Small intestine (tissue), 7 donors: ENCODE measurements around the gene SSC5D. TPM values are rescaled to one million over a fixed set of nuclear protein-coding genes. Genes with fewer than 3 reads are reported as not detected.

Experiments
- DNase-seq, 2 donors: peaks; one replicate each; pipeline versions ENCODE4 v3.0.0 to v3.0.0-alpha.2; 2013
- FAIRE-seq: peaks from 2 replicates; lab custom pipeline; 2012; peaks lifted over from hg19 to GRCh38; lab: Jason Lieb, UNC
- H3K27ac ChIP-seq, 3 donors: one replicate each; pipeline ENCODE4 v1.5.1; 2013; ENCODE audit warnings: low read length in 2 of 3, mild to moderate bottlenecking in 2 of 3, control low read depth in 1 of 3, inconsistent platforms in 1 of 3, low read depth in 1 of 3, moderate library complexity in 1 of 3
- H3K27me3 ChIP-seq, 3 donors: one replicate each; pipeline ENCODE4 v1.6.1; 2013; ENCODE audit warnings: low read length in 3 of 3, inconsistent platforms in 1 of 3; ENCODE audit not compliant: control insufficient read depth in 3 of 3, insufficient read depth in 3 of 3
- H3K36me3 ChIP-seq, 3 donors: one replicate each; pipeline ENCODE4 v1.6.1; 2013; ENCODE audit warnings: low read length in 3 of 3, inconsistent platforms in 1 of 3, low read depth in 1 of 3, mild to moderate bottlenecking in 1 of 3, moderate library complexity in 1 of 3; ENCODE audit not compliant: control insufficient read depth in 3 of 3, insufficient read depth in 2 of 3
- H3K4me1 ChIP-seq, 3 donors: one replicate each; pipeline ENCODE4 v1.6.1; 2013; ENCODE audit warnings: low read length in 2 of 3, inconsistent platforms in 1 of 3, low read depth in 1 of 3, mild to moderate bottlenecking in 1 of 3, moderate library complexity in 1 of 3; ENCODE audit not compliant: control insufficient read depth in 3 of 3, insufficient read depth in 2 of 3
- H3K4me3 ChIP-seq, 3 donors: one replicate each; pipeline ENCODE4 v1.5.1; 2013; ENCODE audit warnings: low read length in 3 of 3, control low read depth in 1 of 3, inconsistent platforms in 1 of 3, low read depth in 1 of 3, mild to moderate bottlenecking in 1 of 3, moderate library complexity in 1 of 3
- H3K9me3 ChIP-seq, 2 donors: one replicate each; pipeline ENCODE4 v1.6.1; 2013; ENCODE audit warnings: low read depth in 1 of 2, low read length in 1 of 2; ENCODE audit not compliant: control insufficient read depth in 2 of 2, insufficient read depth in 1 of 2
- WGBS, 3 donors: extraction: QIAGEN DNeasy Blood & Tissue Kit; methylation state at CpG; one replicate each; pipeline ENCODE4 v1.1.7; 2013; 5-methylcytosine and 5-hydroxymethylcytosine counted together
- polyA plus RNA-seq, 4 donors: library from polyadenylated mRNA; stranded (reverse) in 3 of 4; unstranded in 1 of 4; fragments of 200-250 nt in 3 of 4; fragments of 120-200 nt in 1 of 4; gene quantifications; one replicate each; pipeline versions ENCODE4 v1.2.1 to v1.2.3, GENCODE V29; 2013
- donor health status: healthy with polysubstance abuse.
- donor health status: control.
- donor health status: control.
- donor health status: Bipolar disorder and iron deficiency.
- donor health status: healthy.

Gene SSC5D
- polyA plus RNA-seq, 4 donors = 0.49 to 2.2 (median 0.54) TPM; not detected in 1

DNA sequence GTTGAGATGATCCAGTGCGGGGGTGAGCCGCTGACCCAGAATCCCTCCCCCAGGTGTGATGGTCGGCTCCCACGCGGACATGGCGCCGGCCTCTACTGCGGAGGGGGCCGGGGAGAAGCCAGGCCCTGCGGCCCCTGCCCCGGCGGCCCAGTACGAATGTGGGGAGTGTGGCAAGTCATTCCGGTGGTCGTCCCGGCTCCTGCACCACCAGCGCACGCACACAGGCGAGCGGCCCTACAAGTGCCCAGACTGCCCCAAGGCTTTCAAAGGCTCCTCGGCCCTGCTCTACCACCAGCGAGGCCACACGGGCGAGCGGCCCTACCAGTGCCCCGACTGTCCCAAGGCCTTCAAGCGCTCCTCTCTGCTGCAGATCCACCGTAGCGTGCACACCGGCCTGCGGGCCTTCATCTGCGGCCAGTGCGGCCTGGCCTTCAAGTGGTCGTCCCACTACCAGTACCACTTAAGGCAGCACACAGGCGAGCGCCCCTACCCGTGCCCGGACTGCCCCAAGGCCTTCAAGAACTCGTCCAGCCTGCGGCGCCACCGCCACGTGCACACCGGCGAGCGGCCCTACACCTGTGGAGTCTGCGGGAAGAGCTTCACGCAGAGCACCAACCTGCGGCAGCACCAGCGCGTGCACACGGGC lies 7.0 kb upstream of the SSC5D start:
- FAIRE-seq = no peak
- H3K4me3 ChIP-seq = no peak overlapping the region

DNA sequence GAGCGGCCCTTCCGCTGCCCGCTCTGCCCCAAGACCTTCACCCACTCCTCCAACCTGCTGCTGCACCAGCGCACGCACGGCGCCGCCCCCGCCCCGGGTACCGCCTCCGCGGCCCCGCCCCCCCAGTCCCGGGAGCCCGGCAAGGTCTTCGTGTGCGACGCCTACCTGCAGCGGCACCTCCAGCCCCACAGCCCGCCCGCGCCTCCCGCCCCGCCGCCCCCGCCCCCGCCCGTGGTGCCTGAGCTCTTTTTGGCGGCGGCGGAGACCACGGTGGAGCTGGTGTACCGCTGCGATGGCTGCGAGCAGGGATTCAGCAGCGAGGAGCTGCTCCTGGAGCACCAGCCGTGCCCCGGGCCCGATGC lies 6.5 kb upstream of the SSC5D start:
- H3K27me3 ChIP-seq = peaks cover 0 to 6% (median 0%) of the 10 kb centered on the region in 3 donors
- no peaks in the 10 kb centered on the region for H3K9me3 ChIP-seq
- no peak overlapping the region for H3K4me3 ChIP-seq
- no peak for DNase-seq
- H3K27ac ChIP-seq = no peak overlapping the region
- peaks cover 4 to 32% (median 10%) of the 10 kb centered on the region in 3 donors for H3K36me3 ChIP-seq
- 83 to 95% (median 94%) methylated on average over 39 to 40 of the region's 40 CpGs for WGBS, 3 donors
- peaks cover 0 to 18% (median 2%) of the 10 kb centered on the region in 3 donors for H3K4me1 ChIP-seq
- FAIRE-seq = no peak

More for the DNA sequence above, 7.0 kb upstream of the SSC5D start:
- peaks cover 0 to 18% (median 2%) of the 10 kb centered on the region in 3 donors for H3K4me1 ChIP-seq
- no peaks in the 10 kb centered on the region for H3K9me3 ChIP-seq
- no peak overlapping the region for H3K27ac ChIP-seq
- DNase-seq = no peak
- WGBS, 3 donors = 96 to 97% (median 97%) methylated on average over 43 to 52 of the region's 52 CpGs
- H3K27me3 ChIP-seq = peaks cover 0 to 6% (median 0%) of the 10 kb centered on the region in 3 donors
- H3K36me3 ChIP-seq = peaks cover 4 to 32% (median 10%) of the 10 kb centered on the region in 3 donors

DNA sequence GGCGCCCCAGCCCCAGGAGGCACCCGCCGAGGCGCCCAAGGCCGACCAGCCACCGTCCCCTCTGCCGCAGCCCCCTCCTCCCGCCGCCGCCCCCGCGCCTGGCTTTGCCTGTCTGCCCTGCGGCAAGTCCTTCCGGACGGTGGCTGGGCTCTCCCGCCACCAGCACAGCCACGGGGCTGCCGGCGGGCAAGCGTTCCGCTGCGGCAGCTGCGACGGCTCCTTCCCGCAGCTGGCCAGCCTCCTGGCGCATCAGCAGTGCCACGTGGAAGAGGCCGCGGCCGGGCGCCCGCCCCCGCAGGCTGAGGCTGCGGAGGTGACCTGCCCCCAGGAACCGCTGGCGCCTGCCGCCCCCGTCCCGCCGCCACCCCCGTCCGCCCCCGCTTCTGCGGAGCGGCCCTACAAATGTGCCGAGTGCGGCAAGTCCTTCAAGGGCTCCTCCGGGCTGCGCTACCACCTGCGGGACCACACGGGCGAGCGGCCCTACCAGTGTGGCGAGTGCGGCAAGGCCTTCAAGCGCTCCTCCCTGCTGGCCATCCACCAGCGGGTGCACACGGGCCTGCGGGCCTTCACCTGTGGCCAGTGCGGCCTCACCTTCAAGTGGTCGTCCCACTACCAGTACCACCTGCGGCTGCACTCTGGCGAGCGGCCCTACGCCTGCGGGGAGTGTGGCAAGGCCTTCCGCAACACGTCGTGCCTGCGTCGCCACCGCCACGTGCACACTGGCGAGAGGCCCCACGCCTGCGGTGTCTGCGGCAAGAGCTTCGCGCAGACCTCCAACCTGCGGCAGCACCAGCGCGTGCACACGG lies 5.9 kb upstream of the SSC5D start:
- no peak for FAIRE-seq
- WGBS, 3 donors = 94 to 98% (median 97%) methylated on average over 50 to 83 of the region's 83 CpGs
- DNase-seq = no peak
- H3K27ac ChIP-seq = no peak overlapping the region
- peaks cover 0 to 24% (median 2%) of the 10 kb centered on the region in 3 donors for H3K4me1 ChIP-seq
- no peak overlapping the region for H3K4me3 ChIP-seq
- H3K27me3 ChIP-seq = peaks cover 0 to 6% (median 0%) of the 10 kb centered on the region in 3 donors
- H3K36me3 ChIP-seq = peaks cover 4 to 32% (median 10%) of the 10 kb centered on the region in 3 donors
- H3K9me3 ChIP-seq = no peaks in the 10 kb centered on the region

DNA sequence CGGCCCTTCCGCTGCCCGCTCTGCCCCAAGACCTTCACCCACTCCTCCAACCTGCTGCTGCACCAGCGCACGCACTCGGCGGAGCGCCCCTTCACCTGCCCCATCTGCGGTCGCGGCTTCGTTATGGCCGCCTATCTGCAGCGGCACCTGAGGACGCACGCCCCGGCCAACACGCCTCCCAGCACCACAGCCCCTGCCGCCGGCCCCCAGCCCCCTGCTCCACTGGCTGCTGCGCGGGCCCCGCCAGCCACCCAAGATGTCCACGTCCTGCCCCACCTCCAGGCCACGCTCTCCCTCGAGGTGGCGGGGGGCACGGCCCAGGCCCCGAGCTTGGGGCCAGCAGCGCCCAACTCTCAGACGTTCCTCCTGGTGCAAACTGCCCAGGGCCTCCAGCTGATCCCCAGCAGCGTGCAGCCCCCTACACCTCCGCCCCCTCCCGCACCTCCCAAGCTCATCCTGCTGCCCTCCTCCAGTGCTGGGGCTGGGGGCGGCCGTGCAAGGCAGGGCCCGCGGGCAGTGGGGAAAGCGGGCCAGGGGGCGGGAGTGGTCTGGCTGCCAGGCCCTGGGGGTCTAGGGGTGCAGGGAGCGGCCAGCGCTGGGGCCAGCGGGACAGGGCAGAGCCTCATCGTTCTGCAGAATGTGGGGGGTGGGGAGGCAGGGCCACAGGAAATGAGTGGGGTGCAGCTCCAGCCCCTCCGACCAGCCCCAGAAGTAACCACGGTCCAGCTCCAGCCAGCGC lies 5.1 kb upstream of the SSC5D start:
- DNase-seq (no peak), FAIRE-seq (no peak)
- Histone ChIP-seq H3K4me1 (peaks cover 0 to 24% (median 3%) of the 10 kb centered on the region in 3 donors), H3K27ac (no peak overlapping the region), H3K36me3 (peaks cover 4 to 29% (median 10%) of the 10 kb centered on the region in 3 donors), H3K27me3 (peaks cover 0 to 11% (median 0%) of the 10 kb centered on the region in 3 donors), H3K4me3 (no peak overlapping the region), H3K9me3 (no peaks in the 10 kb centered on the region)
- 95 to 97% (median 97%) methylated on average over 41 to 47 of the region's 47 CpGs for WGBS, 3 donors

DNA sequence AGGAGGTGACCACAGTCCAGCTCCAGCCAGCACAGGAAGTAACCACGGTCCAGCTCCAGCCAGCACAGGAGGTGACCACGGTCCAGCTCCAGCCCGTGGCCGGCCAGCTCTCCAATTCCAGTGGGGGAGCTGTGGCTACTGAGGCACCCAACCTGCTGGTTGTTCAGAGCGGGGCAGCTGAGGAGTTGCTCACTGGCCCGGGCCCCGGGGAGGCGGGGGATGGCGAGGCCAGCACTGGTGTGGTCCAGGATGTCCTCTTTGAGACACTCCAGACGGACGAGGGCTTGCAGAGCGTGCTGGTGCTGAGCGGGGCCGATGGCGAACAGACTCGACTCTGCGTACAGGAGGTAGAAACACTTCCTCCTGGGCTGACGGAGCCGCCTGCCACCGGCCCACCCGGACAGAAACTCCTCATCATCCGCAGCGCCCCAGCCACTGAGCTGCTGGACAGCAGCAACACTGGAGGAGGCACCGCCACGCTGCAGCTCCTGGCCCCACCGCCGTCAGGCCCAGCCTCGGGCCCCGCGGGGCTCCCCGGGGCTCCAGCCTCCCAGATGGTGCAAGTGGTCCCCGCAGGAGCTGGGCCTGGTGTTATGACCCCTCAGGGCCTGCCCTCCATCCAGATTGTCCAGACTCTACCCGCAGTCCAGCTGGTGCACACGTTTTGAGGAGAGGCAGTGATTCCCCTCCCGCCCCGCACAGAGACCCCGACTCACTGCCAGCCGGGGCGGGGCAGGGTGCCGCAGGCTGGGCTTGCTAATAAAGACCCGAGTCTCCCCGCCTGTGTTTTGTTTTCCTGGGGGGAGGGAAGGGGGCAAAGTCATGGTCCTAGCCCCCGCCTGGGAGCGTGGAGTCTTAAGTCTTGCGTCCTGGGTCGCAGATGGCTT lies 4.3 kb upstream of the SSC5D start:
- Histone ChIP-seq H3K9me3 (no peaks in the 10 kb centered on the region), H3K27ac (no peak overlapping the region), H3K27me3 (peaks cover 0 to 16% (median 0%) of the 10 kb centered on the region in 3 donors), H3K36me3 (peaks cover 4 to 27% (median 10%) of the 10 kb centered on the region in 3 donors), H3K4me3 (peak overlapping the region in 2 of 3 donors; percentile 53 to 66), H3K4me1 (peaks cover 0 to 24% (median 3%) of the 10 kb centered on the region in 3 donors)
- FAIRE-seq = no peak
- no peak for DNase-seq
- 79 to 85% (median 81%) methylated on average over 36 to 46 of the region's 46 CpGs for WGBS, 3 donors

DNA sequence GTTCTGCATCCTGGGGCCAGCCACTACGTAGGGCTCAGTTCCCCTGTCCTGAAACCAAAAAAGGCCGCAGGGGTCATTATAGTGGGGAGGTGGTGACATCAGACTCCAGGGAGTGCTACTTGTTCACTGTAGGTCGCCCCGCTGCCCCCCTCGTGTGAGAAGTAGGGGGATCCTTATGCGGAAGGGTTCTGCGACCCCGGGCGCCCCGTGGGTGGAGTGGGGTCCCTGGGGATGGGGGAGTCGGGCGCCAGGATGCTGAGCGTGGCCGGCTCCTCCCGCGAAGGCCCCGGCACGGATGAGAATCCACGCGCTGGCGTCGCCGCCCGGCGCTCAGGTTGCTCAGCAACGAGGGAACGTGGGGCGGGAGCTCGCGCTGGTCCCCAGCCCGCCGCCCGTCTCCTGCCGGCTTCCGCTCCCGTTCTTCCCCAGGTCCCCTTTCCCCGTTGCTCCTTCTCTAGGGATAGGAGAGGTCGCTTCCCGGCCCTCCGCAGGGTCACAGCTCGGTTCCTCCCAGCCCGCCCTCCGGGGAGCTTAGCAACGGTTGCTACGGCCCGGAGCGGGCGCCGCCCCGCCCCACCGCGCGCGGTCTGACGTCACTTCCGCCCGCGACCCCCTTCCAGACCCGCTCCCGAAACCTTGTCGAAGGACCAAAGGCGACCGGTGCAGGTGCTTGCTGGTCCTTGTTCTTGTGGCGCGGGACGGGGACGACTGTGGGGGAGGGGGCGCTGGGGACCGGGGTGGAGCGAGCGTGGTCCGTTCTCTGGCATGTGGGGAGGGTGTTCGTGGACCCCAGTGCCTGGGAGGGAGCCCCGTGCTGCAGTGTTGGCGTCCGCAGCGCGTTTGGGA lies 3.4 kb upstream of the SSC5D start, which contains the start of gene NAT14:
Gene NAT14, plus strand, starts transcription at position 596 of the 846 bp plus-strand sequence. CDS start 521 bp downstream, outside the sequence.
- peaks cover 0 to 22% (median 0%) of the 10 kb centered on the region in 3 donors for H3K27me3 ChIP-seq
- peak within 1 kb of the TSS in 2 of 3 donors; percentile 48 to 74 for H3K27ac ChIP-seq
- 2 to 4% (median 3%) methylated on average over 51 to 78 of the region's 78 CpGs for WGBS, 3 donors
- no peaks in the 10 kb centered on the region for H3K9me3 ChIP-seq
- peaks cover 4 to 27% (median 10%) of the 10 kb centered on the region in 3 donors for H3K36me3 ChIP-seq
- peak within 1 kb of the TSS; percentile 41 to 66 (median 53) for H3K4me3 ChIP-seq
- no peak for FAIRE-seq
- peak in 1 of 2 donors; percentile 80 for DNase-seq
- H3K4me1 ChIP-seq = peaks cover 0 to 24% (median 3%) of the 10 kb centered on the region in 3 donors
